HepG2 (cell line): ENCODE data around the gene TAS2R40. TPM values are rescaled to one million over a fixed set of nuclear protein-coding genes. Genes with fewer than 3 reads are reported as not detected.

Experiments used
- ATF5 ChIP-seq: sonication (generic); formaldehyde crosslinking; IDR thresholded peaks from 2 replicates; pipeline ENCODE4 v1.4.0; 2020; ENCODE audit warnings: mild to moderate bottlenecking, low read depth, missing genetic modification reagents
- IRX3 ChIP-seq: sonication (generic); formaldehyde crosslinking; IDR thresholded peaks from 2 replicates; pipeline ENCODE4 v1.8.1; 2023; ENCODE audit warnings: mild to moderate bottlenecking, low read depth, missing genetic modification reagents, borderline replicate concordance
- ZFP36L1 ChIP-seq: sonication (generic); formaldehyde crosslinking; IDR thresholded peaks from 2 replicates; pipeline ENCODE4 v1.8.0; 2022; ENCODE audit warnings: mild to moderate bottlenecking, missing genetic modification reagents, moderate library complexity
- ZMYM4 ChIP-seq: sonication (generic); formaldehyde crosslinking; IDR thresholded peaks from 2 replicates; pipeline ENCODE4 v1.8.1; 2023; ENCODE audit warnings: mild to moderate bottlenecking, missing genetic modification reagents
- ZNF10 ChIP-seq: sonication (generic); formaldehyde crosslinking; IDR thresholded peaks from 2 replicates; pipeline ENCODE4 v1.4.0; 2020; ENCODE audit warnings: mild to moderate bottlenecking, low read depth, missing genetic modification reagents, borderline replicate concordance
- ZNF407 ChIP-seq: sonication (generic); formaldehyde crosslinking; IDR thresholded peaks from one replicate; pipeline ENCODE4 v1.5.1; 2020; ENCODE audit warnings: mild to moderate bottlenecking, missing genetic modification reagents; ENCODE audit errors: not compliant biosample characterization
- ZSCAN29 ChIP-seq: sonication (generic); formaldehyde crosslinking; conservative IDR thresholded peaks from 2 replicates; pipeline ENCODE4 v1.4.0; 2020; ENCODE audit warnings: mild to moderate bottlenecking, missing genetic modification reagents
- polyA plus RNA-seq, 8 experiments: library from polyadenylated mRNA; depleted of rRNA in 3 of 8; stranded (reverse) in 7 of 8; unstranded in 1 of 8; fragments of >200 nt; fragmentation: Illumina TruSeq in 4 of 8; extraction: Trizol in 4 of 8; gene quantifications; 2 replicates each; pipeline versions ENCODE4 v1.2.1 to v1.2.3, GENCODE V29; 2011 to 2016; ENCODE audit warnings: low read depth in 4 of 8, missing spikeins in 1 of 8, mixed read lengths in 1 of 8; ENCODE audit not compliant: insufficient read depth in 1 of 8
- total RNA-seq, 5 experiments: library from RNA; depleted of rRNA; stranded (reverse); fragments of >200 nt; fragmentation: Illumina TruSeq; extraction: Trizol; gene quantifications; 2 replicates each; pipeline ENCODE4 v1.2.3, GENCODE V29; 2016; ENCODE audit warnings: low read depth in 1 of 5
- TF ChIP-seq, protein P1 (sequence below): sonication (generic); formaldehyde crosslinking; conservative IDR thresholded peaks from 2 replicates; pipeline ENCODE4 v1.8.0; 2022; ENCODE audit warnings: mild to moderate bottlenecking, moderate library complexity, missing genetic modification reagents
- TF ChIP-seq, protein P2 (sequence below): sonication (generic); formaldehyde crosslinking; IDR thresholded peaks from 2 replicates; pipeline ENCODE4 v1.4.0; 2020; ENCODE audit warnings: missing genetic modification reagents
- TF ChIP-seq, protein P3 (sequence below): fragments of 450-650 bp; IDR thresholded peaks from 2 replicates; pipeline ENCODE4 v1.6.1; 2016

TAS2R40 gene
- total and polyA plus RNA-seq, 2 of the 13 experiments (the other 11 are each of a cell fraction or from before 2014, with no cell fraction given): not detected

DNA sequence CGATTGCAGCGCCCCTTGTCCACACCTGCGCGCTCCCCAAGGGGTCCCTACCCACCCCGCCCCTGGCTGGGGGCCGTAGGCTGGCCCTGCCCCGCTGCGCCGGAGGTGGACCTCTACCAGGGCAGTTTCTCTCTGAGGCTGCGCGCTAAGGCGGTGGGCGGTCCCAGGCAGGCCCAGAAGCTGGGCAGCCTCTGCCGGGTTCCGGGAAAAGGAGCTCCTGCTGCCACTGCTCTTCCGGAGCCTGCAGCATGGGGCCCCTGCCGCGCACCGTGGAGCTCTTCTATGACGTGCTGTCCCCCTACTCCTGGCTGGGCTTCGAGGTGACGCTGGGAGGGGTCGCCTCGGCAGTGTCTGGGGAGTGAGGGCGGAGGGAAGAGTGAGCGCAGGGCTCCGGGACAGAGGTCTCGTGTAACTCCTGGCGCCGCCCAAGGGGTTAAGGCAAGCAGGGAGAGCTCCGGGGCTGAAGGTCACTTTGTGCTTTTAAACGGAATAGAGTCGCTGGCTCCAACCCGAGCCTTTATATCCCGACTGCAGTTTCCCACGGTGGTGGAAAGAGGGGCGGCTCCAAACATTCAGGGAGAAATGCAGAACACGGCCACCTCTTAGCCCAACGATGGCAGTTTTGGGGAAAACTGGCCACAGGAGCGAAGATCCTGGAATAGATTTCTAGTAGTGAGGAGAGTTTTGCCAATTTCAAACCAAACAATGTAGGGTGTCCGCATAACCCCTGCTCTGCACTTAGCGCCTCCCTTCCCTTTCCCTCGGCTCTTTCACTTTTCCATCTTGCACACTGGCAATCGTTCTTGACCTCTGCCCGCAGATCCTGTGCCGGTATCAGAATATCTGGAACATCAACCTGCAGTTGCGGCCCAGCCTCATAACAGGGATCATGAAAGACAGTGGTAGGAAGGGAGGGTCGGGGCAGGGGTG is 41.7 kb downstream of the TAS2R40 start, which contains the start of gene GSTK1 (continued):
- peak; percentile 21 for TF ChIP-seq ZNF407
- TF ChIP-seq, protein P1, sequence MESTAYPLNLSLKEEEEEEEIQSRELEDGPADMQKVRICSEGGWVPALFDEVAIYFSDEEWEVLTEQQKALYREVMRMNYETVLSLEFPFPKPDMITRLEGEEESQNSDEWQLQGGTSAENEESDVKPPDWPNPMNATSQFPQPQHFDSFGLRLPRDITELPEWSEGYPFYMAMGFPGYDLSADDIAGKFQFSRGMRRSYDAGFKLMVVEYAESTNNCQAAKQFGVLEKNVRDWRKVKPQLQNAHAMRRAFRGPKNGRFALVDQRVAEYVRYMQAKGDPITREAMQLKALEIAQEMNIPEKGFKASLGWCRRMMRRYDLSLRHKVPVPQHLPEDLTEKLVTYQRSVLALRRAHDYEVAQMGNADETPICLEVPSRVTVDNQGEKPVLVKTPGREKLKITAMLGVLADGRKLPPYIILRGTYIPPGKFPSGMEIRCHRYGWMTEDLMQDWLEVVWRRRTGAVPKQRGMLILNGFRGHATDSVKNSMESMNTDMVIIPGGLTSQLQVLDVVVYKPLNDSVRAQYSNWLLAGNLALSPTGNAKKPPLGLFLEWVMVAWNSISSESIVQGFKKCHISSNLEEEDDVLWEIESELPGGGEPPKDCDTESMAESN (CRISPR knock-in tag): peak; percentile 93
- TF ChIP-seq, protein P2, sequence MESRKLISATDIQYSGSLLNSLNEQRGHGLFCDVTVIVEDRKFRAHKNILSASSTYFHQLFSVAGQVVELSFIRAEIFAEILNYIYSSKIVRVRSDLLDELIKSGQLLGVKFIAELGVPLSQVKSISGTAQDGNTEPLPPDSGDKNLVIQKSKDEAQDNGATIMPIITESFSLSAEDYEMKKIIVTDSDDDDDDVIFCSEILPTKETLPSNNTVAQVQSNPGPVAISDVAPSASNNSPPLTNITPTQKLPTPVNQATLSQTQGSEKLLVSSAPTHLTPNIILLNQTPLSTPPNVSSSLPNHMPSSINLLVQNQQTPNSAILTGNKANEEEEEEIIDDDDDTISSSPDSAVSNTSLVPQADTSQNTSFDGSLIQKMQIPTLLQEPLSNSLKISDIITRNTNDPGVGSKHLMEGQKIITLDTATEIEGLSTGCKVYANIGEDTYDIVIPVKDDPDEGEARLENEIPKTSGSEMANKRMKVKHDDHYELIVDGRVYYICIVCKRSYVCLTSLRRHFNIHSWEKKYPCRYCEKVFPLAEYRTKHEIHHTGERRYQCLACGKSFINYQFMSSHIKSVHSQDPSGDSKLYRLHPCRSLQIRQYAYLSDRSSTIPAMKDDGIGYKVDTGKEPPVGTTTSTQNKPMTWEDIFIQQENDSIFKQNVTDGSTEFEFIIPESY: no peak
- peak; percentile 79; the same call in 1 of the 2 replicates for TF ChIP-seq ZSCAN29 (CRISPR knock-in tag)
- TF ChIP-seq ZMYM4: peak; percentile 86
- TF ChIP-seq ATF5 (CRISPR knock-in tag): no peak
- TF ChIP-seq, protein P3, sequence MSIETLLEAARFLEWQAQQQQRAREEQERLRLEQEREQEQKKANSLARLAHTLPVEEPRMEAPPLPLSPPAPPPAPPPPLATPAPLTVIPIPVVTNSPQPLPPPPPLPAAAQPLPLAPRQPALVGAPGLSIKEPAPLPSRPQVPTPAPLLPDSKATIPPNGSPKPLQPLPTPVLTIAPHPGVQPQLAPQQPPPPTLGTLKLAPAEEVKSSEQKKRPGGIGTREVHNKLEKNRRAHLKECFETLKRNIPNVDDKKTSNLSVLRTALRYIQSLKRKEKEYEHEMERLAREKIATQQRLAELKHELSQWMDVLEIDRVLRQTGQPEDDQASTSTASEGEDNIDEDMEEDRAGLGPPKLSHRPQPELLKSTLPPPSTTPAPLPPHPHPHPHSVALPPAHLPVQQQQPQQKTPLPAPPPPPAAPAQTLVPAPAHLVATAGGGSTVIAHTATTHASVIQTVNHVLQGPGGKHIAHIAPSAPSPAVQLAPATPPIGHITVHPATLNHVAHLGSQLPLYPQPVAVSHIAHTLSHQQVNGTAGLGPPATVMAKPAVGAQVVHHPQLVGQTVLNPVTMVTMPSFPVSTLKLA: no peak
- no peak for TF ChIP-seq ZNF10 (CRISPR knock-in tag)
- TF ChIP-seq ZFP36L1 (CRISPR knock-in tag): 0 out of 2 replicates have a peak, but pooled peaks have one; percentile 70
- TF ChIP-seq IRX3: peak; percentile 86; the same call in 1 of the 2 replicates
